ENCODE results near the gene CCSER1. TPM values are rescaled to one million over a fixed set of nuclear protein-coding genes. Genes with fewer than 3 reads are reported as not detected.

The CCSER1 gene
- total RNA-seq, 1 experiment from 2014 or later: 4.1 TPM

GRCh38 chr4:91288702-91289311 is 1161.6 kb downstream of the CCSER1 start:
- TF ChIP-seq CTCF (IDR thresholded peaks at IDR 0.05; ENCODE audit: insufficient read depth in 1 of 2, low read depth in 1 of 2, low read length in 1 of 2, severe bottlenecking in 1 of 2, unreplicated experiment in 1 of 2): no peak
- BruUV-seq (replicated peaks): no TSS peak
- Histone ChIP-seq H3K27me3 (replicated peaks; ENCODE audit: control insufficient read depth, insufficient read depth, low read length) (no peaks in the 10 kb centered on the region), H3K36me3 (ENCODE audit: control insufficient read depth, insufficient read depth, low read length) (no peaks in the 10 kb centered on the region), H3K4me1 (no peaks in the 10 kb centered on the region), H3K9me3 (no peaks in the 10 kb centered on the region), H3K4me3 (ENCODE audit: low read depth, low read length) (no peak overlapping the region)
- H3K4me1 Mint-ChIP-seq (ENCODE audit: low read depth, unreplicated experiment): peaks cover 7% of the 10 kb centered on the region
- H3K4me3 Mint-ChIP-seq (ENCODE audit: unreplicated experiment): no peak overlapping the region
- H3K36me3 Mint-ChIP-seq (ENCODE audit: insufficient read depth, unreplicated experiment): no peaks in the 10 kb centered on the region
- DNase-seq: no peak
- H3K27me3 Mint-ChIP-seq (ENCODE audit: insufficient read depth, unreplicated experiment): no peaks in the 10 kb centered on the region
- intact Hi-C loops (cut with micrococcal nuclease; ENCODE audit: unreplicated experiment): no loop called here
- H3K9me3 Mint-ChIP-seq (ENCODE audit: unreplicated experiment): no peaks in the 10 kb centered on the region
- no peak overlapping the region for H3K27ac Mint-ChIP-seq (ENCODE audit: unreplicated experiment)
- ChIA-PET CTCF (no interaction called here), POLR2A (no interaction called here)

- Mint-ChIP-seq H3K4me1 (ENCODE audit: low read depth, unreplicated experiment) (no peaks in the 10 kb centered on the region), H3K36me3 (ENCODE audit: insufficient read depth, unreplicated experiment) (no peaks in the 10 kb centered on the region), H3K4me3 (ENCODE audit: unreplicated experiment) (no peak overlapping the region), H3K27me3 (ENCODE audit: insufficient read depth, unreplicated experiment) (no peaks in the 10 kb centered on the region), H3K9me3 (ENCODE audit: unreplicated experiment) (no peaks in the 10 kb centered on the region), H3K27ac (ENCODE audit: unreplicated experiment) (no peak overlapping the region)
- Histone ChIP-seq H3K4me3 (ENCODE audit: low read depth, low read length) (no peak overlapping the region), H3K9me3 (no peaks in the 10 kb centered on the region), H3K36me3 (ENCODE audit: control insufficient read depth, insufficient read depth, low read length) (no peaks in the 10 kb centered on the region), H3K4me1 (no peaks in the 10 kb centered on the region), H3K27me3 (replicated peaks; ENCODE audit: control insufficient read depth, insufficient read depth, low read length) (no peaks in the 10 kb centered on the region)
- intact Hi-C loops (cut with micrococcal nuclease; ENCODE audit: unreplicated experiment): no loop called here
- DNase-seq: no peak
- ChIA-PET POLR2A (no interaction called here), CTCF (no interaction called here)
- no TSS peak for BruUV-seq (replicated peaks)
- TF ChIP-seq CTCF (IDR thresholded peaks at IDR 0.05; ENCODE audit: insufficient read depth in 1 of 2, low read depth in 1 of 2, low read length in 1 of 2, severe bottlenecking in 1 of 2, unreplicated experiment in 1 of 2): no peak
Observed at GRCh38 chr4:91298156-91298700, 1171.0 kb downstream of the CCSER1 start.

- no peaks in the 10 kb centered on the region for H3K27me3 ChIP-seq (replicated peaks; ENCODE audit: control insufficient read depth, insufficient read depth, low read length)
- Mint-ChIP-seq H3K27me3 (ENCODE audit: insufficient read depth, unreplicated experiment) (no peaks in the 10 kb centered on the region), H3K36me3 (ENCODE audit: insufficient read depth, unreplicated experiment) (no peaks in the 10 kb centered on the region), H3K4me3 (ENCODE audit: unreplicated experiment) (no peak overlapping the region), H3K9me3 (ENCODE audit: unreplicated experiment) (no peaks in the 10 kb centered on the region), H3K27ac (ENCODE audit: unreplicated experiment) (no peak overlapping the region), H3K4me1 (ENCODE audit: low read depth, unreplicated experiment) (no peaks in the 10 kb centered on the region)
- H3K36me3 ChIP-seq (ENCODE audit: control insufficient read depth, insufficient read depth, low read length): no peaks in the 10 kb centered on the region
- no peak for DNase-seq
- H3K9me3 ChIP-seq: no peaks in the 10 kb centered on the region
- no peaks in the 10 kb centered on the region for H3K4me1 ChIP-seq
- intact Hi-C loops (cut with micrococcal nuclease; ENCODE audit: unreplicated experiment): no loop called here
- H3K4me3 ChIP-seq (ENCODE audit: low read depth, low read length): no peak overlapping the region
- ChIA-PET POLR2A (no interaction called here), CTCF (no interaction called here)
- no peak for TF ChIP-seq CTCF (IDR thresholded peaks at IDR 0.05; ENCODE audit: insufficient read depth in 1 of 2, low read depth in 1 of 2, low read length in 1 of 2, severe bottlenecking in 1 of 2, unreplicated experiment in 1 of 2)
- BruUV-seq (replicated peaks): no TSS peak
Observed at GRCh38 chr4:91298824-91299223, 1171.6 kb downstream of the CCSER1 start.

Measured in Caco-2 (cell line).